Right atrium auricular region (tissue), 2 donors: Measurements from ENCODE around the gene SLC46A3. TPM values are rescaled to one million over a fixed set of nuclear protein-coding genes. Genes with fewer than 3 reads are reported as not detected.
A peak's percentile ranks its signal among the peaks of the same experiment; 100 is the strongest.

Experiments used
- DNase-seq: peaks from one replicate; pipeline ENCODE4 v3.0.0-alpha.2; 2019; ENCODE audit warnings: low spot score
- H3K27ac ChIP-seq, 2 donors: fragments of 200-600 bp; sonication (generic); 1 replicate in 1 of 2; 2 replicates in 1 of 2; pipeline ENCODE4 v1.5.1; 2016 to 2019
- H3K27me3 ChIP-seq, 2 donors: fragments of 200-600 bp; sonication (generic); one replicate each; pipeline versions ENCODE4 v1.5.1 to v1.6.0; 2017 to 2019
- H3K36me3 ChIP-seq: fragments of 200-600 bp; sonication (generic); one replicate; pipeline ENCODE4 v1.5.1; 2016
- H3K4me1 ChIP-seq, 2 donors: fragments of 200-600 bp; sonication (generic); one replicate each; pipeline versions ENCODE4 v1.5.1 to v1.6.0; 2017 to 2019
- H3K4me3 ChIP-seq, 2 donors: fragments of 200-600 bp; sonication (generic); 1 replicate in 1 of 2; 2 replicates in 1 of 2; pipeline ENCODE4 v1.5.1; 2017 to 2019; ENCODE audit warnings: mild to moderate bottlenecking in 1 of 2, moderate library complexity in 1 of 2
- H3K9me3 ChIP-seq, 2 donors: fragments of 200-600 bp; sonication (generic); one replicate each; pipeline ENCODE4 v1.5.1; 2019
- CTCF ChIP-seq, 2 donors: fragments of 200-600 bp; sonication (generic); IDR thresholded peaks; one replicate each; pipeline ENCODE4 v1.5.1; 2019; ENCODE audit warnings: antibody characterized with exemption in 2 of 2
- total RNA-seq, 2 donors: library from RNA; depleted of rRNA; stranded (reverse); fragments of >200 nt; gene quantifications; one replicate each; pipeline ENCODE4 v1.1.0, GENCODE V29; 2016

SLC46A3 gene
- total RNA-seq, 2 donors from 2014 or later, result 13.5 to 24.1 TPM

GRCh38 chr13:28658539-28658795 is 60.3 kb downstream of the SLC46A3 start:
- no peaks in the 10 kb centered on the region for H3K27me3 ChIP-seq
- H3K4me1 ChIP-seq, result peaks cover 0 to 50% of the 10 kb centered on the region in 2 donors

GRCh38 chr13:28657784-28658538 is 60.8 kb downstream of the SLC46A3 start:
- no peak for DNase-seq
- Histone ChIP-seq H3K4me3 (peak overlapping the region; percentile 75 to 90), H3K36me3 (peaks cover 11% of the 10 kb centered on the region), H3K27ac (peak overlapping the region; percentile 90 to 98), H3K9me3 (no peaks in the 10 kb centered on the region), H3K27me3 (no peaks in the 10 kb centered on the region), H3K4me1 (peaks cover 0 to 50% of the 10 kb centered on the region in 2 donors)
- peak in 1 of 2 donors; percentile 21 for TF ChIP-seq CTCF (IDR thresholded peaks at IDR 0.05)

More at GRCh38 chr13:28658539-28658795, 60.3 kb downstream of the SLC46A3 start:
- no peak for DNase-seq
- Histone ChIP-seq H3K36me3 (peaks cover 16% of the 10 kb centered on the region), H3K4me3 (peak overlapping the region; percentile 75 to 90), H3K9me3 (no peaks in the 10 kb centered on the region), H3K27ac (peak overlapping the region; percentile 90 to 98)
- no peak for TF ChIP-seq CTCF (IDR thresholded peaks at IDR 0.05)

GRCh38 chr13:28655561-28655960 is 63.2 kb downstream of the SLC46A3 start:
- H3K27me3 ChIP-seq, result no peaks in the 10 kb centered on the region
- no peaks in the 10 kb centered on the region for H3K9me3 ChIP-seq
- no peak overlapping the region for H3K4me3 ChIP-seq
- peaks cover 0 to 33% of the 10 kb centered on the region in 2 donors for H3K4me1 ChIP-seq
- no peaks in the 10 kb centered on the region for H3K36me3 ChIP-seq
- H3K27ac ChIP-seq, result no peak overlapping the region
- TF ChIP-seq CTCF (IDR thresholded peaks at IDR 0.05), result no peak
- no peak for DNase-seq

GRCh38 chr13:28654276-28654675 is 64.5 kb downstream of the SLC46A3 start:
- no peak for DNase-seq
- Histone ChIP-seq H3K4me3 (no peak overlapping the region), H3K36me3 (no peaks in the 10 kb centered on the region), H3K4me1 (peaks cover 0 to 22% of the 10 kb centered on the region in 2 donors), H3K27me3 (no peaks in the 10 kb centered on the region), H3K9me3 (no peaks in the 10 kb centered on the region), H3K27ac (no peak overlapping the region)
- TF ChIP-seq CTCF (IDR thresholded peaks at IDR 0.05), result no peak

GRCh38 chr13:28653111-28653510 is 65.7 kb downstream of the SLC46A3 start:
- Histone ChIP-seq H3K27ac (no peak overlapping the region), H3K9me3 (no peaks in the 10 kb centered on the region), H3K27me3 (no peaks in the 10 kb centered on the region), H3K4me3 (no peak overlapping the region), H3K36me3 (no peaks in the 10 kb centered on the region), H3K4me1 (peaks cover 0 to 22% of the 10 kb centered on the region in 2 donors)
- DNase-seq, result no peak
- TF ChIP-seq CTCF (IDR thresholded peaks at IDR 0.05), result no peak
